Epithelial cell of esophagus (primary cell): ENCODE results near the gene MMP27.

Experiments
- DNase-seq: peaks from one replicate; pipeline ENCODE4 v3.0.0; 2010; ENCODE audit warnings: low read depth
- H3K4me3 ChIP-seq: 2 replicates; pipeline ENCODE4 v1.5.1; 2011; ENCODE audit warnings: mild to moderate bottlenecking, low read length, control low read depth
- CTCF ChIP-seq: IDR thresholded peaks from 2 replicates; pipeline ENCODE4 v1.5.1; 2011; ENCODE audit warnings: low read depth, mild to moderate bottlenecking, low read length, control low read depth, inconsistent platforms; ENCODE audit not compliant: insufficient read depth; ENCODE audit errors: missing control alignments

The MMP27 gene

GRCh38 chr11:102669664-102670063 is 35.9 kb downstream of the MMP27 start:
- H3K4me3 ChIP-seq = no peak overlapping the region
- DNase-seq = no peak
- no peak for TF ChIP-seq CTCF

- DNase-seq = peak; percentile 53
- TF ChIP-seq CTCF = peak; percentile 93
- no peak overlapping the region for H3K4me3 ChIP-seq
Observed at GRCh38 chr11:102666331-102666957, 39.1 kb downstream of the MMP27 start.

- peak; percentile 26 for TF ChIP-seq CTCF
- DNase-seq = no peak
Observed at GRCh38 chr11:102664001-102664752, 41.4 kb downstream of the MMP27 start.

GRCh38 chr11:102662607-102663006 is 43.0 kb downstream of the MMP27 start:
- no peak for TF ChIP-seq CTCF
- no peak for DNase-seq
- no peak overlapping the region for H3K4me3 ChIP-seq

More at GRCh38 chr11:102664001-102664752, 41.4 kb downstream of the MMP27 start:
- H3K4me3 ChIP-seq = no peak overlapping the region

GRCh38 chr11:102661040-102661439 is 44.5 kb downstream of the MMP27 start:
- H3K4me3 ChIP-seq = no peak overlapping the region
- DNase-seq = no peak
- no peak for TF ChIP-seq CTCF

- H3K4me3 ChIP-seq = no peak overlapping the region
- no peak for DNase-seq
- TF ChIP-seq CTCF = no peak
Observed at GRCh38 chr11:102656528-102656927, 49.0 kb downstream of the MMP27 start.
